A549 (cell line): ENCODE data around the gene DCHS2. TPM values are rescaled to one million over a fixed set of nuclear protein-coding genes. Genes with fewer than 3 reads are reported as not detected.

Experiments used
- ATOH8 ChIP-seq: fragments of 250-450 bp; sonication (Bioruptor Pico); IDR thresholded peaks from 2 replicates; pipeline ENCODE4 v1.5.0; 2020; ENCODE audit warnings: low read depth, mild to moderate bottlenecking, moderate library complexity
- CBX2 ChIP-seq: fragments of 200-600 bp; sonication (generic); IDR thresholded peaks from 2 replicates; pipeline ENCODE4 v1.6.1; 2016; ENCODE audit warnings: low read depth, mild to moderate bottlenecking, borderline replicate concordance
- ZC3H11A ChIP-seq: fragments of 450-650 bp; IDR thresholded peaks from 2 replicates; pipeline ENCODE4 v1.6.1; 2014; ENCODE audit warnings: antibody characterized with exemption, mild to moderate bottlenecking
- polyA plus RNA-seq, 4 experiments: library from polyadenylated mRNA; depleted of rRNA in 3 of 4; stranded (reverse); fragments of >200 nt; fragmentation: RNase III in 1 of 4; extraction: RNeasy Plus Mini Kit Qiagen cat#74134 plus additional on column Dnase treatment in 1 of 4; gene quantifications; 2 replicates in 3 of 4; 3 replicates in 1 of 4; pipeline ENCODE4 v1.2.3, GENCODE V29; 2011 to 2017

The DCHS2 gene
- polyA plus RNA-seq, 2 of the 4 experiments (the other 2 are of a cell fraction) = 0.06 TPM; not detected in 1

- TF ChIP-seq ATOH8 (CRISPR knock-in tag) (no peak), ZC3H11A (no peak), CBX2 (no peak)
Measured at GRCh38 chr4:154183264-154183663, 308.3 kb downstream of the DCHS2 start (continued).

Other genes with a start within 250 kb of the DCHS2 start
- gene PLRG1, start 58.6 kb upstream of the DCHS2 start, polyA plus RNA-seq (2011; rRNA removed) = 120 and 123 TPM in 2 replicates
- gene PLRG1, start 58.6 kb upstream of the DCHS2 start, polyA plus RNA-seq (2017; fragmentation: RNase III; extraction: RNeasy Plus Mini Kit Qiagen cat#74134 plus additional on column Dnase treatment) = 50.4 to 52.0 TPM (median 50.4 TPM) in 3 replicates
- gene FGB, start 71.2 kb upstream of the DCHS2 start, polyA plus RNA-seq (2011; rRNA removed) = 169 and 198 TPM in 2 replicates
- gene FGB, start 71.2 kb upstream of the DCHS2 start, polyA plus RNA-seq (2017; fragmentation: RNase III; extraction: RNeasy Plus Mini Kit Qiagen cat#74134 plus additional on column Dnase treatment) = 7.6 to 13.8 TPM (median 7.8 TPM) in 3 replicates
- 130 and 166 TPM in 2 replicates for gene FGA, start 98.9 kb upstream of the DCHS2 start, polyA plus RNA-seq (2011; rRNA removed)
- 6.6 to 10.2 TPM (median 9.0 TPM) in 3 replicates for gene FGA, start 98.9 kb upstream of the DCHS2 start, polyA plus RNA-seq (2017; fragmentation: RNase III; extraction: RNeasy Plus Mini Kit Qiagen cat#74134 plus additional on column Dnase treatment)
- gene FGG, start 120.9 kb upstream of the DCHS2 start, polyA plus RNA-seq (2011; rRNA removed) = 132 and 157 TPM in 2 replicates
- 3.2 to 4.8 TPM (median 4.3 TPM) in 3 replicates for gene FGG, start 120.9 kb upstream of the DCHS2 start, polyA plus RNA-seq (2017; fragmentation: RNase III; extraction: RNeasy Plus Mini Kit Qiagen cat#74134 plus additional on column Dnase treatment)